PC-9 (cell line): ENCODE measurements around the gene PRMT5. TPM values are rescaled to one million over a fixed set of nuclear protein-coding genes. Genes with fewer than 3 reads are reported as not detected.

Experiments used
- BruUV-seq: library from RNA; stranded (reverse); fragments of 400-500 nt; replicated peaks from 2 replicates; lab custom pipeline; 2021; lab: Mats Ljungman, UMichigan
- CTCF ChIA-PET: fragments of 300-600 bp; sonication (Branson Sonifier 250); formaldehyde crosslinking; loops from one replicate; lab custom pipeline; 2022; ENCODE audit warnings: antibody characterized with exemption; lab: Charles Lee
- POLR2A ChIA-PET: fragments of 300-600 bp; sonication (Branson Sonifier 250); formaldehyde crosslinking; loops from one replicate; lab custom pipeline; 2022; ENCODE audit warnings: antibody characterized with exemption; ENCODE audit not compliant: unreplicated experiment; lab: Charles Lee
- DNase-seq, 2 experiments: peaks; one replicate each; pipeline versions ENCODE4 v3.0.0 to v3.0.0-alpha.2; 2015 to 2022; ENCODE audit warnings: mixed read lengths in 1 of 2
- H2AFZ ChIP-seq: fragments of 200-600 bp; sonication (generic); 2 replicates; pipeline ENCODE4 v1.8.1; 2017; ENCODE audit warnings: antibody characterized with exemption
- H3F3A ChIP-seq: fragments of 200-600 bp; sonication (generic); 2 replicates; pipeline ENCODE4 v1.8.1; 2017; ENCODE audit warnings: antibody characterized with exemption, mild to moderate bottlenecking, low read depth; ENCODE audit not compliant: insufficient read depth
- H3K27ac ChIP-seq: fragments of 200-600 bp; sonication (generic); 2 replicates; pipeline ENCODE4 v1.6.1; 2016; ENCODE audit warnings: mixed run types
- H3K27me3 ChIP-seq: fragments of 200-600 bp; sonication (generic); 2 replicates; pipeline ENCODE4 v1.6.1; 2016; ENCODE audit warnings: low read depth, mixed run types; ENCODE audit not compliant: insufficient read depth
- H3K36me3 ChIP-seq: fragments of 200-600 bp; sonication (generic); 2 replicates; pipeline ENCODE4 v1.6.1; 2016; ENCODE audit warnings: low read depth, mixed run types
- H3K4me1 ChIP-seq: fragments of 200-600 bp; sonication (generic); replicated peaks from 2 replicates; pipeline ENCODE4 v1.6.1; 2016; ENCODE audit warnings: mixed run types; ENCODE audit not compliant: insufficient read depth
- H3K4me2 ChIP-seq: fragments of 200-600 bp; sonication (generic); 2 replicates; pipeline ENCODE4 v1.6.1; 2017; ENCODE audit warnings: mixed run types
- H3K4me3 ChIP-seq: fragments of 200-600 bp; sonication (generic); 2 replicates; pipeline ENCODE4 v1.6.1; 2016; ENCODE audit warnings: mixed run types
- H3K79me2 ChIP-seq: fragments of 200-600 bp; sonication (generic); 2 replicates; pipeline ENCODE4 v1.6.1; 2017; ENCODE audit warnings: low read depth, mixed run types
- H3K9me2 ChIP-seq: fragments of 200-600 bp; sonication (generic); 2 replicates; pipeline ENCODE4 v1.8.1; 2017; ENCODE audit warnings: mild to moderate bottlenecking; ENCODE audit not compliant: insufficient read depth
- H3K9me3 ChIP-seq: fragments of 200-600 bp; sonication (generic); 2 replicates; pipeline ENCODE4 v1.8.1; 2016; ENCODE audit warnings: low read depth; ENCODE audit not compliant: insufficient read depth
- H4K20me1 ChIP-seq: fragments of 200-600 bp; sonication (generic); 2 replicates; pipeline ENCODE4 v1.8.1; 2017; ENCODE audit not compliant: insufficient read depth
- CTCF ChIP-seq: fragments of 200-600 bp; sonication (generic); conservative IDR thresholded peaks from 2 replicates; pipeline ENCODE4 v1.6.1; 2017; ENCODE audit warnings: mixed run types, antibody characterized with exemption, mild to moderate bottlenecking, moderate library complexity
- EZH2 ChIP-seq: fragments of 200-600 bp; sonication (generic); IDR thresholded peaks from 2 replicates; pipeline ENCODE4 v1.8.0; 2017; ENCODE audit warnings: antibody characterized with exemption, low read depth
- intact Hi-C: fragments of 100-400 bp; cut with micrococcal nuclease; formaldehyde crosslinking; loops from one replicate; pipeline ENCODE4 v1.10.0; 2022; ENCODE audit not compliant: unreplicated experiment
- total RNA-seq: library from RNA; stranded (reverse); gene quantifications from 2 replicates; pipeline ENCODE4 v1.2.3, GENCODE V29; 2021

PRMT5 gene
- total RNA-seq, 1 experiment from 2014 or later, result 73.2 TPM

- no peaks in the 10 kb centered on the region for H3K36me3 ChIP-seq
- peaks cover 7% of the 10 kb centered on the region; the same call in 1 of the 2 replicates for H3K4me1 ChIP-seq
- no peak for TF ChIP-seq CTCF
- TF ChIP-seq EZH2, result no peak
- ChIA-PET POLR2A (interaction anchor here (0.5 to 0.8 kb wide), 8 partner anchors 21 to 492 kb away, joined by 3 to 13 read pairs (median 4); no protein-coding TSS in a partner anchor), CTCF (interaction anchor here (0.6 kb wide), 3 partner anchors 30 to 194 kb away, joined by 3 to 6 read pairs (median 4); no protein-coding TSS in a partner anchor)
- no TSS peak for BruUV-seq
- peaks cover 5% of the 10 kb centered on the region; the same call in 1 of the 2 replicates for H3F3A ChIP-seq
- H3K27me3 ChIP-seq, result no peaks in the 10 kb centered on the region
- H4K20me1 ChIP-seq, result no peaks in the 10 kb centered on the region
- no peak overlapping the region for H3K4me3 ChIP-seq
- H3K79me2 ChIP-seq, result no peaks in the 10 kb centered on the region
- no peaks in the 10 kb centered on the region for H3K9me3 ChIP-seq
- H3K27ac ChIP-seq, result no peak overlapping the region
- H3K4me2 ChIP-seq, result no peak overlapping the region
- no peaks in the 10 kb centered on the region for H3K9me2 ChIP-seq
- peak in 1 of 2 experiments; percentile 36 for DNase-seq
- intact Hi-C loops, result no loop called here
- H2AFZ ChIP-seq, result no peak overlapping the region
Measured at GRCh38 chr14:22882529-22883172, 46.5 kb downstream of the PRMT5 start.

DNA sequence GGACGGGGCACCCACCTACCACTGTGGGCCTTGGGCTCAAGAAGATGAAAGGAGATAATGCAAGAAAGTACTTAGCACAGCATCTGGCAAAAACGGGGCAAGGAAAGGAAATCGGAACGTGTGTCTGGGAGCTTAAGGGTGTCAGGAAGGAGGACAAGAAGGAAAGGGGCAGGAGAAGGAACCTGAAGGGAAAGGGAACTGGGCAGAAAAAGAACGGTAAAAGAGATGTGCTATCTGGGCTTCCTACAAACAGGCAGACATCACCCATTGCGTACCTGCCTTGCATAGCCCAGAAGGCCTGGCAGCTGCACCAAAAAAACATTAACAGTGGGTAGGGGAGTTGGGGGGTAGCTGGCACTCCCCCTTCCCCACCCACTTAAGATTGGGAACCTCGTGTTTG lies 47.1 kb downstream of the PRMT5 start:
- no peak overlapping the region for H3K4me3 ChIP-seq
- no peaks in the 10 kb centered on the region for H3K9me2 ChIP-seq
- no peak overlapping the region for H3K4me2 ChIP-seq
- intact Hi-C loops, result no loop called here
- no peak overlapping the region for H3K27ac ChIP-seq
- no peak overlapping the region for H2AFZ ChIP-seq
- no peak for DNase-seq
- H3F3A ChIP-seq, result peaks cover 5% of the 10 kb centered on the region; the same call in 1 of the 2 replicates
- H3K4me1 ChIP-seq, result peaks cover 7% of the 10 kb centered on the region; the same call in 1 of the 2 replicates
- no peaks in the 10 kb centered on the region for H3K27me3 ChIP-seq
- POLR2A ChIA-PET, result interaction anchor here (0.5 to 0.8 kb wide), 5 partner anchors 22 to 491 kb away, joined by 3 to 6 read pairs (median 4); no protein-coding TSS in a partner anchor
- no TSS peak for BruUV-seq
- no peaks in the 10 kb centered on the region for H3K36me3 ChIP-seq
- no peaks in the 10 kb centered on the region for H3K9me3 ChIP-seq
- H4K20me1 ChIP-seq, result no peaks in the 10 kb centered on the region
- no peaks in the 10 kb centered on the region for H3K79me2 ChIP-seq
- TF ChIP-seq EZH2, result no peak
- no peak for TF ChIP-seq CTCF
- CTCF ChIA-PET, result no interaction called here

DNA sequence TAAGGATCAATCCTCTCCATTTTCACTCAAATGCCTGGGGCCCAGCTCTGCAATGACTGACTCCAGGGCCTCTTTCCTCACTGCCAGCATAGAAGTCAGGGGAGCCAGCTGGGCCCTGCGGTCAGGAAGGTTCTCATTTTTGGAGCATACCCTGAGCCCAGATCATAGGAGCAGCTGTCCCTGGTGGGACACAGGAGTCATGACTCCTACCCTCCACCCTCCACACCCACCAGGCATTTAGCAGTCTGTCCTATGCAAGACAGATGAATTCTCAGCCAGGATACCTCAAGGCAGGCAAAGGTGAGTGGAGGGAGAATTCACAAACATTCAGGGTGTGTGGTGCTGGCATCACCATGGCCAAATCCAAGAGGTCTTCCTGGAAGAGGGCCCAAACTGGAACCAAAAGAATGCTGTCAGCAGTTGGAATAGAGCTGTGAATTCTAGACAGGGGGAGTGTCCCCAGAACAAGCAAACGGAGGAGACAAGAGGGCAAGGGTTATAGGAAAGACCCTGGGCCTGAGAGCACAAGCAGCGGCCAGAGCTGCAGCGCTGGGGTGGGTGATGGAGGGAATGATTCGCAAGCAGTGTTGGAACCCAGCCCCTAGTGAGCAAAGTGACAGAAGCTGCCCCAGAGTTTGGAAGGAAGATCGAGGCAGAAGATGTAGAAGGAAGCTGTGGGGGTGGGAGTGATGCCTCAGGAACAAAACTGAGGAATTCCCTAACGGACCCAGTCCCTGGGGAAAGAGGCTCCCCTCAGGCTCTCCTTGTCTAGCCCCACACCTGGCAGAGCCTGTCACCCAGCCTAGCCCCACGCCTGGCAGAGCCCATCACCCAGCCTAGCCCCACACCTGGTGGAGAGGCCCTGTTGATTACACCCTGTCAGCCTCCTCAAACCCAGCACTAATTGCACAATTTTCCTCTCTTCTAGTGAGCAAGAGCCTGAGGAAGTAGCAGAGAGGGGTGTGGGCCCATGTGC lies 50.6 kb downstream of the PRMT5 start:
- no peaks in the 10 kb centered on the region for H3K27me3 ChIP-seq
- H3K9me3 ChIP-seq, result no peaks in the 10 kb centered on the region
- no peak overlapping the region for H3K27ac ChIP-seq
- intact Hi-C loops, result no loop called here
- CTCF ChIA-PET, result no interaction called here
- no peaks in the 10 kb centered on the region for H3K36me3 ChIP-seq
- peaks cover 7% of the 10 kb centered on the region for H3K79me2 ChIP-seq
- BruUV-seq, result no TSS peak
- H3F3A ChIP-seq, result no peaks in the 10 kb centered on the region
- no peak for DNase-seq
- no peak overlapping the region for H3K4me3 ChIP-seq
- POLR2A ChIA-PET, result no interaction called here
- H3K4me1 ChIP-seq, result no peaks in the 10 kb centered on the region
- H3K4me2 ChIP-seq, result no peak overlapping the region
- H4K20me1 ChIP-seq, result no peaks in the 10 kb centered on the region; the same call in 1 of the 2 replicates
- H2AFZ ChIP-seq, result no peak overlapping the region
- H3K9me2 ChIP-seq, result no peaks in the 10 kb centered on the region
- no peak for TF ChIP-seq EZH2
